Ovary (tissue), 3 donors: ENCODE data around the gene SSTR1.

ENCODE experiments used
- POLR2A ChIP-seq: fragments of 450-650 bp; IDR thresholded peaks from one replicate; pipeline ENCODE4 v1.6.1; 2017; ENCODE audit warnings: antibody characterized with exemption, mild to moderate bottlenecking, moderate library complexity
- TF ChIP-seq, protein P1 (sequence below), 3 donors: fragments of 450-650 bp in 2 of 3; fragments of 200-600 bp in 1 of 3; IDR thresholded peaks; one replicate each; pipeline versions ENCODE4 v1.5.1 to v1.8.0; 2016 to 2022; ENCODE audit warnings: antibody characterized with exemption in 3 of 3, mild to moderate bottlenecking in 1 of 3
- donor health status: DM: no; HTN: no; CAD: no.

GRCh38 chr14:38201137-38201828 lies 6.4 kb upstream of the SSTR1 start:
- TF ChIP-seq, protein P1, sequence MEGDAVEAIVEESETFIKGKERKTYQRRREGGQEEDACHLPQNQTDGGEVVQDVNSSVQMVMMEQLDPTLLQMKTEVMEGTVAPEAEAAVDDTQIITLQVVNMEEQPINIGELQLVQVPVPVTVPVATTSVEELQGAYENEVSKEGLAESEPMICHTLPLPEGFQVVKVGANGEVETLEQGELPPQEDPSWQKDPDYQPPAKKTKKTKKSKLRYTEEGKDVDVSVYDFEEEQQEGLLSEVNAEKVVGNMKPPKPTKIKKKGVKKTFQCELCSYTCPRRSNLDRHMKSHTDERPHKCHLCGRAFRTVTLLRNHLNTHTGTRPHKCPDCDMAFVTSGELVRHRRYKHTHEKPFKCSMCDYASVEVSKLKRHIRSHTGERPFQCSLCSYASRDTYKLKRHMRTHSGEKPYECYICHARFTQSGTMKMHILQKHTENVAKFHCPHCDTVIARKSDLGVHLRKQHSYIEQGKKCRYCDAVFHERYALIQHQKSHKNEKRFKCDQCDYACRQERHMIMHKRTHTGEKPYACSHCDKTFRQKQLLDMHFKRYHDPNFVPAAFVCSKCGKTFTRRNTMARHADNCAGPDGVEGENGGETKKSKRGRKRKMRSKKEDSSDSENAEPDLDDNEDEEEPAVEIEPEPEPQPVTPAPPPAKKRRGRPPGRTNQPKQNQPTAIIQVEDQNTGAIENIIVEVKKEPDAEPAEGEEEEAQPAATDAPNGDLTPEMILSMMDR (IDR thresholded peaks at IDR 0.05): no peak
- TF ChIP-seq POLR2A: no peak
